Transverse colon (tissue), 3 donors: Measurements from ENCODE around the gene MBOAT1.

Experiments
- CTCF ChIP-seq, 5 experiments: fragments of 200-600 bp in 3 of 5; fragments of 450-650 bp in 2 of 5; sonication (generic) in 3 of 5; IDR thresholded peaks; 1 replicate in 2 of 5; 2 replicates in 3 of 5; pipeline ENCODE4 v1.5.1; 2016 to 2017; ENCODE audit warnings: antibody characterized with exemption in 5 of 5, inconsistent platforms in 3 of 5, mild to moderate bottlenecking in 2 of 5, moderate library complexity in 1 of 5
- POLR2A ChIP-seq: fragments of 450-650 bp; IDR thresholded peaks from one replicate; pipeline ENCODE4 v1.6.1; 2016; ENCODE audit warnings: antibody characterized with exemption, mild to moderate bottlenecking, moderate library complexity

GRCh38 chr6:20255428-20255827, 43.2 kb upstream of the MBOAT1 start:
- TF ChIP-seq POLR2A: no peak
- TF ChIP-seq CTCF (IDR thresholded peaks at IDR 0.05): no peak
